OCI-LY3 (cell line): ENCODE results near the gene MAP2K3.

ENCODE experiments used
- H2AFZ ChIP-seq: fragments of 200-600, 300-600 bp; shearing (Covaris generic); 2 replicates; pipeline ENCODE4 v1.6.0; 2014; ENCODE audit warnings: antibody characterized with exemption, low read depth, low read length
- H3K27ac ChIP-seq: fragments of 200-600, 300-600 bp; sonication (generic); 2 replicates; pipeline ENCODE4 v1.5.1; 2014; ENCODE audit warnings: mild to moderate bottlenecking, low read length, moderate library complexity, mixed read lengths
- H3K27me3 ChIP-seq: fragments of 200-600, 300-600 bp; sonication (generic); 2 replicates; pipeline ENCODE4 v1.6.1; 2014; ENCODE audit warnings: low read depth, low read length, mixed read lengths
- H3K36me3 ChIP-seq: fragments of 200-600, 300-600 bp; sonication (generic); replicated peaks from 2 replicates; pipeline ENCODE3; 2014; ENCODE audit warnings: low read depth, low read length, mixed read lengths
- H3K4me1 ChIP-seq: fragments of 300-600, 200-600 bp; sonication (generic); 2 replicates; pipeline ENCODE4 v1.6.1; 2014; ENCODE audit warnings: low read length, mixed read lengths
- H3K4me2 ChIP-seq: fragments of 200-600, 300-600 bp; sonication (generic); 2 replicates; pipeline ENCODE4 v1.6.1; 2014; ENCODE audit warnings: low read length, mixed read lengths
- H3K4me3 ChIP-seq: fragments of 300-600, 200-600 bp; sonication (generic); 2 replicates; pipeline ENCODE4 v1.5.1; 2014; ENCODE audit warnings: antibody characterized with exemption, mild to moderate bottlenecking, low read length, moderate library complexity
- H3K79me2 ChIP-seq: fragments of 300-600, 200-600 bp; shearing (Covaris generic); 2 replicates; pipeline ENCODE4 v1.6.1; 2014; ENCODE audit warnings: mild to moderate bottlenecking, low read length, mixed read lengths
- H3K9ac ChIP-seq: fragments of 300-600, 200-600 bp; shearing (Covaris generic); 2 replicates; pipeline ENCODE4 v1.6.0; 2014; ENCODE audit warnings: mild to moderate bottlenecking, low read length, moderate library complexity
- H3K9me3 ChIP-seq: fragments of 200-600, 300-600 bp; shearing (Covaris generic); 2 replicates; pipeline ENCODE4 v1.6.1; 2014; ENCODE audit warnings: low read length, mixed read lengths; ENCODE audit not compliant: insufficient read depth
- H4K20me1 ChIP-seq: fragments of 200-600, 300-600 bp; sonication (generic); 2 replicates; pipeline ENCODE4 v1.6.1; 2016; ENCODE audit warnings: low read length, mixed read lengths; ENCODE audit not compliant: insufficient read depth
- CTCF ChIP-seq: fragments of 200-600, 300-600 bp; sonication (generic); IDR thresholded peaks from 2 replicates; pipeline ENCODE4 v1.5.1; 2014; ENCODE audit warnings: antibody characterized with exemption, low read length, low read depth
- EZH2phosphoT487 ChIP-seq: fragments of 200-600 bp; shearing (Covaris generic); IDR thresholded peaks from 2 replicates; pipeline ENCODE4 v1.6.1; 2018; ENCODE audit warnings: antibody characterized with exemption, mixed run types, low read depth

Gene MAP2K3

GRCh38 chr17:21361020-21361809 is 76.7 kb downstream of the MAP2K3 start:
- Histone ChIP-seq H2AFZ (no peak overlapping the region), H4K20me1 (no peaks in the 10 kb centered on the region), H3K9ac (no peak overlapping the region), H3K79me2 (no peaks in the 10 kb centered on the region), H3K4me1 (no peaks in the 10 kb centered on the region), H3K4me2 (no peak overlapping the region), H3K4me3 (no peak overlapping the region), H3K27ac (no peak overlapping the region), H3K9me3 (no peaks in the 10 kb centered on the region), H3K36me3 (no peaks in the 10 kb centered on the region), H3K27me3 (no peaks in the 10 kb centered on the region)
- TF ChIP-seq CTCF (no peak), EZH2phosphoT487 (no peak)

- Histone ChIP-seq H3K4me3 (no peak overlapping the region), H3K27me3 (no peaks in the 10 kb centered on the region), H3K79me2 (no peaks in the 10 kb centered on the region), H2AFZ (no peak overlapping the region), H3K9ac (no peak overlapping the region), H3K36me3 (no peaks in the 10 kb centered on the region), H3K9me3 (no peaks in the 10 kb centered on the region), H3K4me2 (no peak overlapping the region), H3K27ac (no peak overlapping the region), H4K20me1 (no peaks in the 10 kb centered on the region), H3K4me1 (no peaks in the 10 kb centered on the region)
- TF ChIP-seq EZH2phosphoT487 (no peak), CTCF (no peak)
Observed at GRCh38 chr17:21362331-21362931, 77.9 kb downstream of the MAP2K3 start.

- no peaks in the 10 kb centered on the region for H3K4me1 ChIP-seq
- H3K4me2 ChIP-seq, result no peak overlapping the region
- H3K9ac ChIP-seq, result no peak overlapping the region
- no peak overlapping the region for H3K4me3 ChIP-seq
- no peaks in the 10 kb centered on the region for H4K20me1 ChIP-seq
- H3K27ac ChIP-seq, result no peak overlapping the region
- H3K9me3 ChIP-seq, result no peaks in the 10 kb centered on the region
- H2AFZ ChIP-seq, result no peak overlapping the region
- no peaks in the 10 kb centered on the region for H3K79me2 ChIP-seq
- H3K27me3 ChIP-seq, result no peaks in the 10 kb centered on the region
- TF ChIP-seq CTCF (no peak), EZH2phosphoT487 (no peak)
- H3K36me3 ChIP-seq, result no peaks in the 10 kb centered on the region
Observed at GRCh38 chr17:21363776-21364642, 79.5 kb downstream of the MAP2K3 start.
